HepG2 (cell line): ENCODE measurements around the gene TTC28.

Source experiments
- ARNT ChIP-seq: fragments of 450-650 bp; IDR thresholded peaks from 2 replicates; pipeline ENCODE4 v1.6.1; 2017
- DPF2 ChIP-seq: sonication (generic); formaldehyde crosslinking; IDR thresholded peaks from 2 replicates; pipeline ENCODE4 v1.4.0; 2020; ENCODE audit warnings: mild to moderate bottlenecking, low read depth, missing genetic modification reagents, borderline replicate concordance
- EHMT2 ChIP-seq: fragments of 200-600 bp; sonication (generic); IDR thresholded peaks from 2 replicates; pipeline ENCODE4 v1.7.0; 2017; ENCODE audit warnings: antibody characterized with exemption, low read depth, low read length, borderline replicate concordance
- FOXC1 ChIP-seq: sonication (generic); formaldehyde crosslinking; IDR thresholded peaks from 2 replicates; pipeline ENCODE4 v1.8.0; 2022; ENCODE audit warnings: mild to moderate bottlenecking, missing genetic modification reagents, borderline replicate concordance
- IKZF1 ChIP-seq: fragments of 450-650 bp; IDR thresholded peaks from 2 replicates; pipeline ENCODE4 v1.7.1; 2016
- JUND ChIP-seq: sonication (generic); formaldehyde crosslinking; IDR thresholded peaks from 2 replicates; pipeline ENCODE4 v1.8.0; 2022; ENCODE audit warnings: mild to moderate bottlenecking, missing genetic modification reagents
- PHF5A ChIP-seq: IDR thresholded peaks from one replicate; pipeline ENCODE4 v1.6.1; 2018; ENCODE audit warnings: low read depth, missing genetic modification reagents; ENCODE audit not compliant: unreplicated experiment
- TBL1XR1 ChIP-seq: fragments of 150-350 bp; IDR thresholded peaks from 2 replicates; pipeline ENCODE4 v1.6.1; 2014; ENCODE audit warnings: borderline replicate concordance, low read length; ENCODE audit not compliant: partially characterized antibody
- ZNF224 ChIP-seq: sonication (generic); formaldehyde crosslinking; IDR thresholded peaks from 2 replicates; pipeline ENCODE4 v1.5.0; 2020; ENCODE audit warnings: mild to moderate bottlenecking, missing genetic modification reagents
- ZNF563 ChIP-seq: sonication (generic); formaldehyde crosslinking; IDR thresholded peaks from 2 replicates; pipeline ENCODE4 v1.8.0; 2022; ENCODE audit warnings: mild to moderate bottlenecking, moderate library complexity, missing genetic modification reagents
- ZNF589 ChIP-seq: sonication (generic); formaldehyde crosslinking; conservative IDR thresholded peaks from 2 replicates; pipeline ENCODE4 v1.8.0; 2022; ENCODE audit warnings: mild to moderate bottlenecking, moderate library complexity, missing genetic modification reagents
- ZNF75D ChIP-seq: sonication (generic); formaldehyde crosslinking; IDR thresholded peaks from 2 replicates; pipeline ENCODE4 v1.8.1; 2023; ENCODE audit warnings: missing genetic modification reagents, mild to moderate bottlenecking, borderline replicate concordance
- TF ChIP-seq, protein P1 (sequence below): sonication (generic); formaldehyde crosslinking; IDR thresholded peaks from 2 replicates; pipeline ENCODE4 v1.5.0; 2020; ENCODE audit warnings: mild to moderate bottlenecking, missing genetic modification reagents, moderate library complexity

DNA sequence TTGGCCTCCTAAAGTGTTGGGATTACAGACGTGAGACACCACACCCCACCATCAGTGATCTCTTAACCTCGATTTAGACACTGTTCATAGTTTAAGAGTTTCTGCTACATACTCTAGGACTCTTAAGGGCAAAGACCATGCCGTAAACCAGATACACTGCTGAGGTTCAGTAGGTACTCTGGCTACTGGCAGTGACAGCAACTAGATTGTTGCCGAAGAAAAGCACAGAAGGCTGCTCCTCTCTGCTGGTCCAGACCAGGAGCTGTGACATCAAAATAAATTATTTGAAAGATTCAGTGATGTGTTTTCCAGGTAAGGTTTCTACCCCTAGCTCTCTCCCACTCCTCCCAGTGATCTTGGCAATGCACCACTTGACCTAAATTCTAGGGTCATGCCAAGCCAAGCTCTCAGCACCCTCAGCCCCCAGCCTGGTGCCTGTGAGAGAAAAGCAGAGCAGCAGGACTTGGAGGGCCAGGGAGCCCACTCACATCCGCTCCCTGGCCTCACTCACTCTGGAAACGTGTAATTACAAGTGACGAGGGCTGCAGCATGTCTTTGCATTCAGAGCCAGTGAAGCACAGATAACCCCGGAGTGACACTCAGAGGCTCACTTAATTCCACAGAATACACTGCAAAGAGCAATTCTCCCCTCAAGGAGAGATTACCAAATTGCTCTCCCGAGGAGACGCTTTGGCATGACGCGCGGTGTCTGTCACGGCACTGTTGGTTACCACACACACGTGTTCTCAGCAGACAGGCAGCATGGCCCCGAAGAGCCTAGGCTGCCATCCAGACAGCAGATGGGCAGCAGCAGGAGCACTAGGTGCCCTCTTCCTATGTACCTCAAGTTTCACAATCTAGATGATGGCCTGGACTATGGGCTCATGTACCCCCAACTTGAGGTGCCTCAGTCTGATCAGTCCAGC is 663.7 kb downstream of the TTC28 start:
- TF ChIP-seq, protein P1, sequence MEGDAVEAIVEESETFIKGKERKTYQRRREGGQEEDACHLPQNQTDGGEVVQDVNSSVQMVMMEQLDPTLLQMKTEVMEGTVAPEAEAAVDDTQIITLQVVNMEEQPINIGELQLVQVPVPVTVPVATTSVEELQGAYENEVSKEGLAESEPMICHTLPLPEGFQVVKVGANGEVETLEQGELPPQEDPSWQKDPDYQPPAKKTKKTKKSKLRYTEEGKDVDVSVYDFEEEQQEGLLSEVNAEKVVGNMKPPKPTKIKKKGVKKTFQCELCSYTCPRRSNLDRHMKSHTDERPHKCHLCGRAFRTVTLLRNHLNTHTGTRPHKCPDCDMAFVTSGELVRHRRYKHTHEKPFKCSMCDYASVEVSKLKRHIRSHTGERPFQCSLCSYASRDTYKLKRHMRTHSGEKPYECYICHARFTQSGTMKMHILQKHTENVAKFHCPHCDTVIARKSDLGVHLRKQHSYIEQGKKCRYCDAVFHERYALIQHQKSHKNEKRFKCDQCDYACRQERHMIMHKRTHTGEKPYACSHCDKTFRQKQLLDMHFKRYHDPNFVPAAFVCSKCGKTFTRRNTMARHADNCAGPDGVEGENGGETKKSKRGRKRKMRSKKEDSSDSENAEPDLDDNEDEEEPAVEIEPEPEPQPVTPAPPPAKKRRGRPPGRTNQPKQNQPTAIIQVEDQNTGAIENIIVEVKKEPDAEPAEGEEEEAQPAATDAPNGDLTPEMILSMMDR (CRISPR knock-in tag): no peak
- TF ChIP-seq JUND (CRISPR knock-in tag): no peak
- TF ChIP-seq DPF2 (CRISPR knock-in tag): no peak
- no peak for TF ChIP-seq ZNF75D (CRISPR knock-in tag)
- no peak for TF ChIP-seq ARNT
- TF ChIP-seq FOXC1 (CRISPR knock-in tag): no peak
- no peak for TF ChIP-seq ZNF563
- TF ChIP-seq ZNF224 (CRISPR knock-in tag): no peak
- TF ChIP-seq ZNF589 (CRISPR knock-in tag): no peak
- no peak for TF ChIP-seq IKZF1
- no peak for TF ChIP-seq TBL1XR1
- no peak for TF ChIP-seq PHF5A (CRISPR knock-in tag)
- no peak for TF ChIP-seq EHMT2
